ENCODE data around the gene VDAC1.
"Not testable (repeated sequence)": the region's sequence is repeated elsewhere in the genome, so short reads cannot be mapped to it uniquely, and the experiment has no call there.

The VDAC1 gene

DNA sequence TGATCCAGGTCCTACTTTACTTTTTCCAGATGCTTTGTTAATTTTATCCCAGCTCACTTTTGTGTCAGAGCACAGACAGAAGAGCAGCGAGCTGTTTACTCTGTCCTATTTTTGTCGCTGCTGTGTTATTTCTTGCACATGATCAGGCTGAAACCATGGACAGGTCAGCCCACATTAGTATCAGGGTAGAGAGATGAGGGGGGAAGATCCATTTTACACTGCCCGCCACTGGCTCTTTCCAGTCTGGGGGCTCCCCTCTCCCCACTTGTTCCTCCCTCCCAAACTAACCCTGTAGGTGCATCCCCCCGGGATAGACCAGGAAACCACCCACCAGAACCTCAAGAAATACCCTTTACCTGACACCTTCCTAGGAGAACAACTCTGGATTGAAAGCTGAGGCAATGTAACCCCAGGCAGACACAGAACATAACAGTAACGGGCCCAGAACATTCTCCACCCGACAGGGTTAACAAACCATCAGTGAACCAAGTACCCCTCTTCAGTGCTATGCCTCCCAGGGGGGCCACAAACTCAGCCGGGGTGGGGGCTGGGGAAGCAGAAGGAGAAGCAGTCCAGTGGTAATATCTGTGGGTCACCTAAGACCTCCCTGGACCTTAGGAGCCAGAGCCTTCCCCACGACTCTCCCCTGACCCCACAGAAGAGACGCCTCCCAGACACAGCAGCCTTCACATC lies 10.3 kb downstream of the VDAC1 start:
- DNase-seq = no peak

DNA sequence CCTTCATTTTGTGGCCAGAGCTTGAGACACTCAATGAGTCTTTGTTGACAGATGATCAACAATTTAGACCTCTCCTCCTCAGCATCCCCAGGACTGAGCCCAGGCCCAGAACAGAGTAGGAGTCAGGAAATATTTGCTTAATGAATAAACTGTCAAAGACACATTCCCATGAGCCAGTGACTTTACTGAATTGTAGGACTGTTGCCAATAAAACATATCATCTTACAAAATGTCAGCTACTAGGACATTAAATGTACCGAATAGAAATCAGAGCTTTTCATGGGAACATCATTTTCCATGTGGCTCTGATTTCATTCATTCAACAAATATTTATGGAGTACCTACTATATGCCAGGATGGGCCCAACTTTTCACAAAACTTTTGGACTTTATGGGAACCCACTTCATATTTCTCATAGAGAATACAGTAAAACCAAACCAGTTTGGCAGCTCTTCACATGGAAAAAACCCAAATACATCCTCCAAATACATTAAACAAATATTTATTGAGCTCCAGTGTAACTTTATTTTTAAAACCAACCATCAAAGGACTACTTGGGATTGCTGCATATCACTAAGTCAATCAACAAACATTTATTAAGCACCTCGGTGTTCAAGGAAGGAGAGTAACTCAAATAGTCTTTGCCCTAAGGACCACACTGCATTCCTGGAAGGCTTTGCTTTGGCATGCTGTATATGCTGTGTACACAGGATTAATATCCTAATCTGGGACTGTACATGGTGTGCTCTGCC lies 11.4 kb downstream of the VDAC1 start:
- DNase-seq = no peak

DNA sequence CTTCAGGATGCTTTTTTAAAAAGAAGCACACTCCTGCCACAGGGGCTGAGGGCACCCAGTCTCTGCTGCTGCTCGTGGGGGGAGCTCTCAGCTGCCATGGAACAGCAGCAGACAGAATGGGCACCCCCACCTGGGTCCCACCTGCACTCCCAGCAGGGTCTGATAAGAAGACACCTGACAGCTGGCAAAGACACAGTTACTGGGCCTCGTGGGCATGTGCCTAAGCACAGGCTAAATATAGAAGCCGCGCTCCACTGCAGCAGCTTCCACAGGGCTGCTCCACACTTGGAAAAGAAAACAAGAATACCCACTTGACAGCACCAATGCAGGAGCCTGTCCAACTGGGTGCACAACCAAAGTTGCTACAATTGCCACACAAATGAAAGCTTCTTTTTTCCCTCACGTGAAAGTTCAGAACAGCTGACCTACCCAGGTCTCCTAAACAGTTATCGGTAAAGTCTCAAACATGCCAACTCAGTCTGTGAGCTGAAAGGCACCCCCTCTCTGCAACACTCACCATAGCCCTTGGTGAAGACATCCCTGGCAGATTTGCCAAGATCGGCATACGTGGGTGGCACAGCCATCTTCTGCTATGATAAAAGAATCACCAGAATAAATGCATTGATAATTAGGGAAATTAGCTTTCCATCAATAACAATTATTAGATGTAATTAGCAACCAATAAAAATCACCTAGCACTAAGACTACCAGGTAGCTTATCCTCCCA lies 12.2 kb downstream of the VDAC1 start:
- no peak for DNase-seq

DNA sequence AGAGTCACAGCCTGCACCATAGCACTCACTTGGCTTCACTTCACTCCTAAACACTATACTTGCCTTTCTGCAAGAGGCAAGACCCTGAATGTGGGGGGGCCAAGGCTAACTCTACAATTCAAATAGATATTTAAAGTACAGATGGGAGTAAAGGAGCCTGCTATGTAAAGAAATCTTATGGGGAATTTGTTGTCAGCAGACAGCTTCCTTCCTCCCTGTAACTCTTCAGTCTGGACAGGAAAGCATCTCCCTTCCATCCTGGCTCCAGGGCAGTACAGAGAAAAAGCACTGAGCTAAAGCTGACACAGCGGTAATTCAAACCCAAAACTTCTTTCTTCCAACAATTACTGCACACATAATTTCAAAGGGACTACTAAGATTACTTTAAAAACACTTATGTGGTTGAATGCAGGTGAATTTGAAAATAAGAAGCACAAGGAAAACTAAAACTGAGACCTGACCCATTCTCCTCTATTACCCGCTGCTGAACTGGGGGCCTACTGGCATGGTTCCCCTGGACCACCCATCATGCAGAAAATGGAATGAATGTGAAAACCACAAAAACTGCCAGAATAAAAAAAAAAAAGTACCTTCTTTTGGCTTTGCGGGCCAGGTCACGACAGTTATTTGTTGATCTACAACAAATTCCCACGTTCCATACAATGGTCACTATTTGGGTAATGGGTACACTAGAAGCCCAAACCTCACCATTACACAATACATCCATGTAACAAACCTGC lies 13.4 kb downstream of the VDAC1 start:
- no peak for DNase-seq

DNA sequence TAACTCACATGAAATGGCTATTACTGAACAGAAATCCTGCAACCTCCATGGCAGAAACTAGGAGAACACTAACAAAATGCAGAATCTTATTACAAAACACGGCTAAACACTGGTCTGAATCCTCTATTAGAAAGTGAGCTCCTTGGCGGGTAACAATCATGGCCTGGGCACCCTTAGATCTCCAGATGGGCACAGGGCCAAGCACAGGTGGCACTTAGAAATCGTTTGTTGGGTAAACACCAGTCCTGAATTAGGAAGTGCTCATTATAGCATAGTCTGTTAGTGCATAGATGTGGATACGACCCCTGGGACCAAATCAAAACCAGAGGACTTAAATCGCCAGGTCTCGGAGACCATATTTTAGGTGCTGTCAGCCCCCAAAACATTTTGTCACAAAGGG lies 14.4 kb downstream of the VDAC1 start:
- DNase-seq = peak; percentile 46

DNA sequence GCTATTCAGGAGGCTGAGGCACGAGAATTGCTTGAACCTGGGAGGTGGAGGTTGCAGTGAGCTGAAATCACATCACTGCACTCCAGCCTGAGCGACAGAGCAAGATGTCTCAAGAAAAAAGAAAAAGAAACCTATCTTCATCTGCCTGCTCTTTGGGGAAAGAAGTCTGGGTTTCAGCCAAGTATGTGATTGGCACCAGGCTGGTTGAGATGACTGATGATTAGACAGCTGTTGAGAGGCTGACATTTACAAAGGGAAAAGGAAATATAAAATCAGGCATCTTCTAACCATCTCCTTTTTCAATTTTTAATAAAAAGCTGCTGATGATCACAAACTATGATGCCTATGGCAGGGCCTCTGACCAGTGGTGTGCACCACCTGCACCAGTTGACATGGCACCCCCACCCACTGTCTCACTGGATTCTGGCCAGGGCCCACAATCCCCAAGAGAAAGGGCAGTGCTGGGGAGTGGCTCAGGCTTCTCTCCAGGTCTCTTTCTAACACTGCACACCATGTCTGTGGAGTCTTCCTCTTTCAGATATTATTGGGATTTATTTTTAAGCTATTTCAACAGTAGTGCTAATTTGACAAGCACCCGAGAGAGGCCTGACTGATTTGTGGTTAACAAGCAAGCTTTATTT lies 19.1 kb downstream of the VDAC1 start:
- DNase-seq = no peak

DNA sequence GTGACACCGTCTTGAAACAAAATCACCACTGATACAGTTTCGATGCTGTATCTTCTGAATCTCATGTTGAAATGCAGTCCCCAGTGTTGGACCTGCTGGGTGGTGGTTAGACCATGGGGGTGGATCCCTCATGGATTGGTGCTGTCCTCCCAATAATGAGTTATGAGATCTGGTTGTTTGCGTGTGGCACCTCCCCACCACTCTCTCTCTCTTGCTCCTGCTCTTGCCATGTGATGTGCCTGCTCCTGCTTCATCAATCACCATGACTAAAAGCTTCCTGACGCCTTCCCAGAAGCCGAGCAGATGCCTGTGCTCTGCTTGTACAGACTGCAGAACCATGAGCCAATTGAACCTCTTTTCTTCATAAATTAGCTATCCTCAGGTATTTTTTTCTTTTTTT lies 21.1 kb downstream of the VDAC1 start:
- no peak for DNase-seq

DNA sequence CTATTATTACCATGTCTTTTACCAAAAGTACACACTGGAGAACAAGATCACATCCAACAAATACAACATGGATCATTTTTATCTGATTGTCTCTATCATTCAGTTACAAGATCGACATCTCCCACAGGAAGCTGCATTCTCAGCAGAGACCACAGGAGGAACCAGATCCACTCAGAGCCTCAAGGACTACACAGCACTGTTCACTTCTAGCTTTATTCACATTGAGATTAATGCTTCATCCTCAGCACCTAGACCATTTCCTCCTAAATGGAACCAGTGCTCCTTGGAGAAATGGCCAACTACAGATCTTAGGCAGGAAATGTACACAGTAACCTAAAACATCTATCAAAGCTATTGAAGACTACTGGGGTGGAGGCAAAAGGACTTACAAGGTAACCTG lies 23.1 kb downstream of the VDAC1 start:
- DNase-seq = no peak

DNA sequence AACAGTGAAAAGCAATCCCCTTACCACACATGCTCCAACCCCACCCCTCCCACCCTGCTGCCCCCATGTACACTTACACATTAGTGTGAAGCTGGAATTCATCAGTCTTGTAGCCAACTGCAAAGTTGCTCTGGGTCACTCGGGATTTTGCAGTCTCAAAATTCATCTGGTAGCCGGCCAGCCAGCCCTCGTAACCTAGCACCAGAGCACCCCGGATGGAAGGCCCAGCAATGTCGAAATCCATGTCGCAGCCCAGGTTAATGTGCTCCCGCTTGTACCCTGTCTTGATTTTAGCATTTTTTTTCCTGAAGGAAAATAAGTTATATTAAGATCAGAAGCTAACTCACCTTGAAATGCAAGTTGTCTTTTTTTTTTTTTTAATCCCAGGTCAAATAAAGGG lies 24.1 kb downstream of the VDAC1 start:
- no peak for DNase-seq

DNA sequence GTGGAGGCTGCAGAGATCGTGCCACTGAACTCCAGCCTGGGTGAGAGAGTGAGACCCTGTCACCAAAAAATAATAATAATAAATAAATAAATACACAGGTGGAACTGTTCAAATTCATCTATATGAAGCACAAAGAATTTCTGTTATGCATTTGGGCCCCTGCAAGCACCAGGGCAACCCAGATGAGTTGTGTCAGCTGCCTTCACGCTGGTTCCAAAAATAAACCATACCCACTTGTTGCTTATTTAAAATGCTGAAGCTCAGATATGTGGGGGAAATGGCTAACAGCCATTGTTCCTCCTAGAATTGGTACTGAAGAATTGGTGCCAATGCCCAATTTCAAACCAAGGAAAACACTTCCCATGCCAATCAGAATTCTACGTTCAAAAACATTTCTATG lies 25.8 kb downstream of the VDAC1 start:
- no peak for DNase-seq

DNA sequence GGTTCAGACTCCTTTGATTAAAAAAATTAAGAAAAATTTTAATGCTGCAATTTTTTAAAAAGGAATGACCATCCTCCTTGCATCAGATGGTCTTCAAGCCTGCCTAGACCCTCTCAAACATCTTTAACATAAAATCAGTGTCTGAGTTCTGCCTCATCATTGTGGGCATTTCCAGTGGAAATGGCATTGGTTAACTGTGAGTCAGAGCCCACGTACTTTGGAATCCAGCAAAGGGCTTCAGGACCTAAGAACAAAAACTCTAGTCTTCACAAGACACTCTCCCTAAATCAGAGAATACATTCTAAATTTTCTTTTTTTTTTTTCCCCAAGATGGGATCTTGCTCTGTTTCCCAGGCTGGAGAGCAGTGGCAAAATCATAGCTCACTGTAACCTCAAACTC lies 26.9 kb downstream of the VDAC1 start:
- DNase-seq = no peak

DNA sequence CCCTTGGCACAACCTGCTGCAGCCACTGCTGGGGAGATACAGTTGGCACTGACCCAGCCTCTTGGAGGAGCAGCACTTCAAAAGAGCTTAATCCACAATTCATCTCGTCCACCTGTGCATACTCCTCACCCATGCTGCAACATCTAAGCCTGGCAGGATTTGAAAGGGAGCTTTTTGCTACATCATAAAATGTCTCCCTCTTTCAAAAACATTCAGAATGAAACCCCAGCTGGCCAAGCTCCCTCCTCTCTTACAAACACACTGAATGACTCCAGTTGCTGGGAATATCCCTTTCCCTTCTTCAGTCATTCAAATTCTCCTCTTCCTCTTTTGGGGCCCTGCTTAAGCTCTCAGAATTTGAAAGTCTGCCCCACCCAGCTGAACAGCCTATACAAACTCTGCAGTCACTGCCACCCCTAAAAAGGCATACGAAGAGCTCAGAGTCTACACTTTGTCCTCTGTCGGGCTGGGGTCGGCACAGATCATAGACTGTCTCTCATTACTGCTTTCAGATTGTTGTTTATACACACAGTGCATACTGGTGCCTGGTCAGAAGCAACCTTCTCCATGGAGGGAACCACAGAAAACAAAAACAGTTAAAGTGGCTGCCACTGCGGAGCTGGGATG lies 27.5 kb downstream of the VDAC1 start:
- no peak for DNase-seq

DNA sequence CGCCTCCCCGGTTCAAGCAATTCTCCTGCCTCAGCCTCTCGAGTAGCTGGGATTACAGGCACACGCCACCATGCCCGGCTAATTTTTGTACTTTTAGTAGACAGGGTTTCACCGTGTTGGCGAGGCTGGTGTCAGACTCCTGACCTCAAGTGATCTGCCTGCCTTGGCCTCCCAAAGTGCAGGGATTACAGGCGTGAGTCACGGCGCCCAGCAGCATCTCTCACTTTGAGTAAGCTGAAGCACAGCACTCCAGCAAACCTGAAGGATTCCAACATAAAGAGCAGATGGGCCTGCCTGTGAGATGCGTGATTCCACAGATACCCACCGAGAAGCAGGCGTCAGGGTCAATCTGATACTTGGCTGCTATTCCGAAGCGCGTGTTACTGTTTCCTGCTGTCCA lies 29.2 kb downstream of the VDAC1 start:
- not testable (repeated sequence) for DNase-seq

DNA sequence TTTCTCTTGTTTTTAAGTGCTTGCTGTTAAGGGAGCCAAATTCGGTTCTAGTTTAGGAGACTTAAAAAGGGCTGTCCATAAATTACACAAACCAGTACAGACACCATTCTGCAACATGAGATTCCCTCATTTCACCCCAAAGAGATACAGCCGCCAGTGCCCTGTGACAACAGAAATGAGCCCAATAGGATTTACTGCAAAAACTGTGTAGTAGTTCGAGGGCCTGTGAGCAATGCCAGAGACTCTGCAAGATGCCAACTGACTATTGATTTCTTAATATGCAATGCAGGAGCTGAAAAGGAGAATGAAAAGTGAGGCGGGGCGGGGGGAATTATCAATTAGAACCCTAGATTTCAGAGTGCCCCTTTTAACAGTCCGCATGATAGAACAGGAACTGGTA lies 30.6 kb downstream of the VDAC1 start:
- no peak for DNase-seq

DNA sequence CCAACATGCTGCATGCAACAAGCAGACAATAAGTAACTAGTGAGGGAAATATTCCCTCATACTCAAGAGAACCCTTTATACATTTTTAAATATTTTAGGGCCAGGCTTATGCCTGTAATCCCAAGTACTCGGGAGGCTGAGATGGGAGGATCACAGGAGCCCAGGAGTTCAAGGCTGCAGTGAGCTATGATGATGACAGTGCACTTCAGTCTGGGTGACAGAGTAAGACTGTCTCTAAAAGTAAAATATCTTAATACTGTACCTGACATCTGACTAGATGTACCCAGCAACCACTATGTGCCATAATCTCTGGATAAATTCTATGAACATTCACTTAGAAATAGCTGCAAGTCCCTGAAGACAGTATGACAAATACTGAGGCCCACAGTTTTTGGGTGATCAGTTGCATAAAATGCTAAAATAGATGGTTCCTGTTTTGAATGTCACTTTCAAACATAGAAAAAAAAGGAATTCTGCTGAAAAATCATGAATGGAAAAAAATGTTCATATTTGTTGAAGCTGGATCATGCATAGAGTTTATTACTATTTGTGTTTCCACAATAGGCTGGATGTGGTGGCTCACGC lies 34.4 kb downstream of the VDAC1 start:
- no peak for DNase-seq

DNA sequence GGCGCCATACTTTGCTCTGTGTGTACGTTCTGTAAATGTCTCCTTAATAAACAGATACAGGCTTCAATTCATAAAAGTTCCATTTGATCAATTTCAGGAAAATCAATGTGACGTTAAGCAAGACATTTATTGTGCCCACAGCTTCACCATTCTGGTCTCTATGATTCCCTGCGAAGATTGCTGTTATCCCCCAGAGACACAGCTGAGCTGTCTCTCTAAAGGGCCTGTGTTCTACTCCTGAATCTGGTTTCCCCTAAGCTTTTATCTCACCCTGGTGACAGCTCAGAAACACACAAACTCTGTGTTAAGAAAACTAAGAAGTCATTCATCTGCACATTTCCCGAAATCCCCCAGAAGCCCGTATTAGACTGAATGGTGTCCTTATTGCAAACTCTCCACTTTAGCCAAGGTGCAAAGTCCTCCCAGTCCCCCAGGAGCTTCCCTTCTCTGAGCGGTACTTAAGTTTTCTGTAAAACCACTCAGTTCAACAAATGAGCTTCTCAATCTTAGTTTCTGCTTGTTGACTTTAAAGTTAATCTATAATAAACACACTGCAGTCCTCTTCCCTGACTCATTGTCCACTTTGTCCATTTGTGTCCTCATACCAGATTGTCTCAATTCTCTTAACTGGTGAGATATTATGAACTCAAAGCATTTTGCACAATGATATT lies 35.0 kb downstream of the VDAC1 start:
- DNase-seq = no peak

DNA sequence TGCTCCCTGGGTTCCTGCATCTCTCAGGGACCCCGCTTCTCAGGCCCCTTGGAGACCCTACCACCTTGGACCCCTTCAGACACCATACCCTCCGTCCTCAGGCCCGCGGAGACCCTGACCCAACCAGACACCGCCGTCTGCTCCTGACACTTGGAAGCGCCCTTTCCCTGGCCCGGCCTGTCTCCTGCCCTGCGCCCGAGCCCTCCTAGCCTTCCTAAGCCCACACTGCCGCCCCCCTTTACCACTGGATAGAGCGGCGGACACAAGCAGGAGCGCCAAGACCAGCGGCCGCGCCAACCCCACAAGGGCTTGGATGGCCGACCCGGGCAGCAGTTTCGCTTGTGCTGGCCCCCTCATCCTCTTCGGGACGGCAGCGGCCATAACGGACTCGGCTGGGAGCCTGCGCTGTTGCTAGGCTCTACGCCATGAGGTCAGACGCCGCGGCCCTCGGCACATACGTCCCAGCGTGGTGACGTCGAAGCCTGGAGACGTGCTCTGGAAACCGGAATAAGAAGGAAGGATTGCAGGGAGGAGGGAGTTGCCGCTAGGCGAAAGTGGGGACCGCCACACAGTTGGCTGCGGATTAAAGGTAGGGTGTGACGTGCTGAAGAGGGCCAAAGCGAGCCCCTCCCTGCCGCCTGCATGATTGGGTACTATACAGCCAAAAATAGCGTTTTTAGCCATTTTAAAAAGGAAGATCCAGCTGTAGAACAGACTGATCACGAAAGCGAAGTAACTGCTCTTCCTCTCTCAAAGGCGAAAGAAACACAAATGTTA lies 36.4 kb downstream of the VDAC1 start, which contains the start of gene C5orf15:
C5orf15 (minus strand) TSS at position 422 of the 777 bp plus-strand sequence; CDS start at position 381, 41 bp downstream.
- DNase-seq = peak; percentile 92

DNA sequence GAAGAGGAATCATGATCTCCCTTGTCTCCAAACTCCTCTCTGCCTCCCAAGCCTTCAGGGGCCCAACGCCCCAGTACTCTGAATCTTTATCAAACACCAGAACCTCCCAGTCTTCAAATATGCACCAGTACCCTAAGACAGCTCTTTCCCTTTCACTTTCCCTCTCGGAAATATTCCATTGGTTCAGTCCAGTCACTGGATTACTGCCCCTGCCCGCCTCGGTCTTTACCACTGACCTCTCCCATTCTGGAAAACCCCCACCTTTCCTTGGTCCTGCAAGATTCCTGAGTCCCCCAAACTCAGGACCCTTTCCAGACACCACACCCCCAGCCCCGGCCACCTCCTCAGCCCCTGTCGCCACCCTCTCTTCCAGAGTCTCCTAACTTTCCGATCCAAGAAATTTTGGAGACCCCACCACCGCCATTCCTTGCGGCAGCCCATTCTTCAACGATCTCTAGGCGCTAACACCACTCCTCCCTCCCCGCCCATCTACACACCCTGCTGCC lies 37.0 kb downstream of the VDAC1 start:
- DNase-seq = no peak

DNA sequence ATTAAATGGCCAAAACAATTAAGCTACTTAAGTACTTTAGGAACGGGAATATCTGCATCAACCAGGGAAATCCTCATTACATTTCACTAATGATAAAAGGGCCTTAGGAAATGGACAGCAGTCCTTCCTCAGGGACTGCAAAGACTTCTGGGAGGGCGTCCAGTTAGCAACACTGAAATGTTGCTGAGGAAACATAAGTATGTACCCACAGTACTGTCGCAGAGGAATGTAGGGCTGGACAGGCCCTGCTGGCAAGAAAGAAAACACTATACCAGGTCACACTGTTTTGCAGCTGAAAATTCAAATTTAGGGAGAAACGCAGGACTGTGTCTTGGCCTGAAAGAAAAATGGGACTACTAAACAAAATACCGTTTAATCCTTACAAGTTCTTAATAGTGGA lies 37.7 kb downstream of the VDAC1 start:
- DNase-seq = no peak

DNA sequence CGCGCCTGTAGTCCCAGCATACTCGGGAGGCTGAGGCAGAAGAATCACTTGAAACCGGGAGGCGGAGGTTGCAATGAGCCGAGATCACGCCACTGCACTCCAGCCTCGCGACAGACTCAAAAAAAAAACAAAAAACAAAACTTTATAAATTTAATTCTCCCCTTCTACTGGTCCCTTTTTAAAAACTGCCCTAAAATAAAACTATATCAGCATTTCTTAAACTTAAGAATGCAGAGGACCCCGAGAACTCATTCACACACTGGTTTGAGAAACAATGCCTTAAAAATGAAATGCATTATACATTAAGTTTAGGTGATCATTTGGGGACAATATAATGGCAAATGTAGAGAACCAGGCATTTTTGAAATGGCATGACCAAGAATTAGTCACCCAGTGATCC lies 38.7 kb downstream of the VDAC1 start:
- DNase-seq = no peak

All from NCI-H1436 (cell line).